ENCODE data around the gene TUNAR.

Gene TUNAR

GRCh38 chr14:95875831-95876760 is 536 bp upstream of the TUNAR start:
- no peak for DNase-seq

- DNase-seq, result no peak
Measured at GRCh38 chr14:95877633-95878032, 1.0 kb downstream of the TUNAR start.

- DNase-seq, result no peak
Measured at GRCh38 chr14:95884377-95884776, 7.7 kb downstream of the TUNAR start.

- DNase-seq, result no peak
Measured at GRCh38 chr14:95885278-95885677, 8.6 kb downstream of the TUNAR start.

- no peak for DNase-seq
Measured at GRCh38 chr14:95885866-95886265, 9.2 kb downstream of the TUNAR start.

DNA sequence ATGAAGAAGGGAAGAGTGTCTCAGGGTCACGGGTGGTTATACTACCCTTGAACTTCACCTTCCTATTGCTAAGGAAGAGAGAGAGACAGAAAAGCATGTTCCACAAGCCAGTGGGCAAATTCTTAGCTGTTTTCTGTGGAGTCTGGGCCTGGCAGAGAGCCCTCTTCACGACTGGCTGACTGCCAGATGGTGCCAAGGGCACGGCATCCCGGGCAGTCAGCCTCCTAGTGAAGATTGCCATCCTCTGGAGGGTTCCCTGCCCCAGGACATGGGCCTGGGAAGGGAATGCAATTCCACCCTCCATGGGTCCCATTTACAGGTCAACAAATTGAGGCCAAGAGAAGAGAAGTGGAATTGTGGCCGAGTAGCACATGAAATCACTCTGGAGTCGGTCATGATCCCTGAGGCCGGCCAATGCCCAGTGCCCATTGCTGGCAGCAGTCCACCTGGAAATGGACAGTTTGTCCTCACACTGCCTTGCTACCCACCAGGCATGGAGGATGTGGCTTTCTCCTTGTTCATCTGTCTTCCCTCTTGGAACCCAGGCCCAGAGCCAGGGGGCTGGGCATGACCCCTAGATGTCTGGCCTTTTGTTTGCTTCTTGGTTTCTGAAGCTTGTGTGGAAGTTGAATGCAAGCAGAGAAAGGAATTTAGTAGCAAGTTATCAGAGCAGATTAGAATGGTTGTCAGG is 9.9 kb downstream of the TUNAR start:
- no peak for DNase-seq

DNA sequence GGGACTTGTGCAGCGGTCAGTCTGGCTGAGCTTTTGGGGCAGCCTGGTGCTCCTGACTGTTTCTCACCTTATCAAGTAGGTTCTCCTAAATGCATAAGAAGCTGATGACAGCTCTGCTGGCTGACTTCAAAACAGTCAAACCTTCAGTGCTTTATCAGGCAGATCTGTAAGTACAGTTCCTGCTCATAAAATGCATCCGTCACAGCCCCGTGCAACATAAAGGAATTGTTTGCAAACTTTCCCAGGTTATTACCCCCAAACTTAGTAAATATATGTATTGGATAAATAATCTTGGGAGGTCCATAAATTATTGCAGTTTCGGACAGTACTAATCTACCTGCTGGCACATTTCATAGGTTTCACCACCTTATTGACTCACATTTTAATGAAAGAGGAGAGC is 10.7 kb downstream of the TUNAR start:
- no peak for DNase-seq

- no peak for DNase-seq
Measured at GRCh38 chr14:95889236-95889979, 12.8 kb downstream of the TUNAR start.

- no peak for DNase-seq
Measured at GRCh38 chr14:95891742-95892141, 15.1 kb downstream of the TUNAR start.

GRCh38 chr14:95892142-95892541 is 15.5 kb downstream of the TUNAR start:
- DNase-seq, result no peak

DNA sequence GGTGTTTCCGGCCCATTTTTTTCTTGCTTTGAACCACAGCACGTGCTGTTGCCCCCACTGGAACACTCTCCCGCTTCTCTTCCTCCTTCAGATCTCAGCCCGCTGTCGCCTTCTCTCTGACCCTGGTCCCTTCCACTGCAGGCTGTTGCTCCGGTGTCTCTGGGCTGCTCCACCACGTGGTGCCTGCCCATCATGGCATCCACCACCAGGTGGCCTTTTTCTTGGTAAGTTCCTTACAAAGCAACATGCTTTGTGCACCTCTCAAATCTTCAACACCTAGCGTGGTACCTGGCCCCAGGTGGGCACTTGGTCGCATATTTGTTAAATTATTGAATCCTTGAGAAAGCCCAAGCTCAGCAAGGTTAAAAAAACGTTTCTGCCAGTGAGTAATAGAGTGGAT is 19.1 kb downstream of the TUNAR start:
- DNase-seq, result peak in 1 of 4 experiments; percentile 1

- DNase-seq, result no peak
Measured at GRCh38 chr14:95896498-95897135, 20.0 kb downstream of the TUNAR start.

DNA sequence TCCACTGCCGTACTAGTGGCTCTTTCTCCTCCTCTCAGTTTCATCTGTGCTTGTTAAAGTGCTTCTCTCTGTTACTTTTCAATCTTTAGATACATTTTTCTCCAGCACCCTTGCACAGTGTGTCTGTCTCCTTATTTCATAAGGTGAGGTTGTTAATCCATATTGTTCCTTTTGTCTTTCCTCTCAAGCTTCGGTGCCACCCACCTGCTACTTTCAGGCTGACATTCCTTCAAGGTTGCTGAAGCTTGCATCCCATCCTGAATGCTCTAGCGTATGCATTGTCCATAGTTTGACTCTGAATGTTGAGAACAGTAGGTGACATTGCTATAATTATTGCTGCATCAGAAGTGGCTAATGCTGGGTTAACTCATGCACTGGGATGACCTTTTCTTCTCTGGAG is 20.6 kb downstream of the TUNAR start:
- DNase-seq, result no peak

DNA sequence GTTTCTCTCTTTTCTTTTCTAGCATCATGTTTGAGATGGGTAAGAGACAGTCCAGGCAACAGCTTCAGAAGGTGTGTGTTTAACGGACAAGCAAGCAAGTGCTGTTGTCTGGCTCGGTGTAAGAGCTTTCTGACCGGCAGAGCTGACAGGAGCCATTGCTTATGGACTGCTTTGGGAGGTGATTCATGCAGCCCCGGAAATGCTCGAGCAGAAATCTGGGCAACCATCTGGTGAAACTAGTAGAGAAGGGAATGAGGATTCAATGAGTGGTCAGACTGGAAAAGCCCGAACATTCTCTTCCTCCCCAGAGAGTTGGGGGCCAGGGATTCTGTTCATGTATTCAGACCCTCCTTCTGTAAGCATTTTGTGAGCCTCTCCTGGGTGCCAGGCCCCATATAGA is 24.4 kb downstream of the TUNAR start:
- DNase-seq, result no peak

DNA sequence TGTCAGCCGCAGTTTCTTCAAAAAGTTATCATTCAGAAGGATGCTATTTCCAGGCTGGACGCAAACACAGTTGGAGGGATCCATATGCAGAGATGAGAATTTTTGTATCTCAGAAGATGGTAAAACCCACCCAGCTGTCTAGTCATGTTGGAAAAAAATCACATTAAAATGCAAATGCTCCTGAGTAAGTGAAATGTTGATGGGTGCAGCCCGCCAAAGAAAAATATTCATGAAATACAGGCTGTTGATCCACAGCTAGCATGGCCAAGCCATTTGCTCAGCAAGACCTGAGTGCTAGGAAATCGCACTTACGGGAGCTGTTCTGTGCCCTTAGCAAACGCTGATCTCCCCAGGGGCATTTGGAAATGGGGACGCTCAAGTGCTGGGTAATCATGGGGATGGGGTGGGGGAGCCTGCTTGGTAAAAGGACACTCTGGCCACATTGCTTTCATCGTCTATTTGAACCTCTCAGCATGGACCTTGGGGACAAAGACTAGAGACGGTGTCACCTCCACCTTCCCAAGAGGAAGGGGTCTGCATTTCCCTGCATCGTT is 25.7 kb downstream of the TUNAR start:
- DNase-seq, result no peak

DNA sequence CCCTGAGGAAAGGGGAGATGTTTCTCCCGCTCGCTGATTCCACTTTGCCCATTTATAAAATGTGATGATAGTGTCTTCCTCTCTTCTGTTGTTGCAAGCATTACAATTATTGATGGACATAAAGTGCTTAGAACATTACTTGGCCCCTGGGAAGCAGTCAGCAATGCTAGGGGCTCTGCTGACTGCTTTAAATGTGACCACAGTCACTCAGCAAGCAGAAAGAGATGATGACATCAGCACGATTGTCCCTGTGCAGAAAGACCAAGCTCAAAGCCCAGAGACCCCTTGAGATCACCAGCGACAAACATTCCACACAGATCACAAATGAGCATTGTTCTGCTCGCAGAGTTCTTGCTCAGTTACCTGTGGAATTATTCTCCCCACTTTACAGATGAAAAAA is 26.5 kb downstream of the TUNAR start:
- DNase-seq, result no peak

GRCh38 chr14:95903616-95904107 is 27.0 kb downstream of the TUNAR start:
- no peak for DNase-seq

DNA sequence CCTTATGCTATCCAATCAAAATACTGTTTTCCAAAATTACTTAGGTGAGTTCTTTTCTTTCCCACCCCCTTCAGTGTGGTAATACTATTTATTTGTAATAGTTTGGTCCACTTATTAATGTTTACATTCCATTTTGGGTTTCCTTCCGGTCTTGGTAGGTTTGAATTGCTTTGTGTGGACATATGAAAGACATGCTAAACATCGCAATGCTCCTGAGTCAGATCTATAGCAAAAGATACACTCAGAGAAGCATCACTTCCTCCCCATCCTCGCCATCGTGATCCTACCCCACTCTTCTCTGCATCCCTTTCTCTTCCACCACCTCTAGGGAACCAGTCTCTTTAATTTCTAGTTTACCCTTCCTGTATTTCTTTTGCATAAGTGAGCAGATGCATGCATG is 30.0 kb downstream of the TUNAR start:
- DNase-seq, result no peak

- no peak for DNase-seq
Measured at GRCh38 chr14:95910628-95911027, 34.0 kb downstream of the TUNAR start.

DNA sequence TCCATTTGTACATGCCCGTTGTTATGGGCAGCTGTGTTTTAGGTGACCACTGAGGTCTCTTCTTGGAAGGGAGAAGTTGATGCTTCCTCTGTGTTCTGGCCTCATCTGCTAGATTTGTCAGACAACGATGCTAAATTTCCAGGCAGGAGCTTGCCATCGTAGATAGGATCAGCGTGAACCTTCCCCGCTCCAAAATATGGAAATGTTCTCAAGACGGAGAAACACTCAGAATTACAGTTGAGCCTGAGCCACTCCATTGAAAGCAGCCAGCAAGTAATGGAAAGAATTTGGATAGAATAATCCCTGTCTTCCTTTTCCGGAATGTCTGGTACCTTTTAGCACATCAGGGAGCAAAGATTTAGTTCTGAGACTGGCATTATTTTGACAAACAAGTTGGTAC is 34.8 kb downstream of the TUNAR start:
- no peak for DNase-seq

GRCh38 chr14:95915330-95915729 is 38.7 kb downstream of the TUNAR start:
- no peak for DNase-seq

- DNase-seq, result no peak
Measured at GRCh38 chr14:95918466-95918865, 41.8 kb downstream of the TUNAR start.
